ENCODE measurements around the gene EPM2AIP1.
"Not testable (repeated sequence)": the region's sequence is repeated elsewhere in the genome, so short reads cannot be mapped to it uniquely, and the experiment has no call there.

The EPM2AIP1 gene

GRCh38 chr3:36991923-36992805 is 767 bp downstream of the EPM2AIP1 start:
- DNase-seq: peak; percentile 43

DNA sequence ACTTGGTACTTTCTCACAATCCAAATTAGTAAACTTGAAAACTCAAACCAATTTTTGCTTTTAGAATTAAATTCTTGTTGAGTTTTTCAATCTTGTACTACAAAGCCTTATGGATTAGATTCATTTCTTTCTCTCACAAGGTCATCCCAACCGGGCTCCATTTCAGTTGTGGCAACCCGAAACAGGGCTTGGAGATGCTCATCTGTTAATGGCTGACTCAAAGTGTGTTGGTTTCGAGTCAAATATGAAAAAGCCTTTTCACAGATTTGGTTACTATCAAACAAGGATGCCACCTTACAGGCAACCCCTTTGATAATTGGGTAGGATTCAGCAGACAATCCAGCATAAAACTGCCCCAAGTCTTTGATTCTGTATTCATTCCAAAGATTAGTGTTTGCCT is 1.8 kb downstream of the EPM2AIP1 start:
- peak; percentile 53 for DNase-seq

DNA sequence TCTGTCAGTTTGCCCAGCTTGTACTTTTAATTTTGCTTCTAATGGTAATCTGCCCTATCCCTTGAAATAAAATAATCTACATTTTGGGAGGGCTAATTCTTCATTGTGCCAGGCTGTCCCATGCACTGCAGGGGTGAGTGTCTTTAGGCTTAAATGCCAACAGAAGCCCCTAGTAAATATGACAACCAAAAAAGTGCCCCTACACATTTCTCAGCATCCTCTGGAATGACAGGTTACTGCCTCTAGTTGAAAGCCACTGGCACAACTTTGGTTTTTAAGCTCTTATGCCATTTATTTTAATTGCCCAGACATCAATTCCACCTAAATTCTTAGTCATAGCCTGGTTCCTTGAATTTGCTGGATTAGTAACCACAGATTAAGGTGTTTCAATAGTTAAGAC is 3.4 kb downstream of the EPM2AIP1 start:
- no peak for DNase-seq

DNA sequence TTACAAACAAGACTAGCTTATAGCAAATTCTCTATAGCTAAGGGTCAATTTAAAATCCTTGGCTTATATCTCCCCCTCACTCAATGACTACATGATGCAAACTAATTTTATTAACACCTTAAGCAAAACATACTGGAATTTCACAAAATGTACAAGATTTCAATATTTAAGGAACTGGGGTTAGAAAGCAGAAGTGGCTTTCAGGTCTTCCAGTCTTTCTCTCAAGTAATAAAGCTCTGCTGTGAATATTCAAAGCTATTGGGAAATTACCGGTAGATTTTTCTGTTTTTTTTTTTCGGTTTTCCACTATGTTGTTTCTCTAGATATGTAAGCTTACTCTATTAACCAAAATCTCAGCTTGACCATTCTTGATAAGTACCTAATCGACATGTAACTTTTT is 3.9 kb downstream of the EPM2AIP1 start:
- DNase-seq: no peak

DNA sequence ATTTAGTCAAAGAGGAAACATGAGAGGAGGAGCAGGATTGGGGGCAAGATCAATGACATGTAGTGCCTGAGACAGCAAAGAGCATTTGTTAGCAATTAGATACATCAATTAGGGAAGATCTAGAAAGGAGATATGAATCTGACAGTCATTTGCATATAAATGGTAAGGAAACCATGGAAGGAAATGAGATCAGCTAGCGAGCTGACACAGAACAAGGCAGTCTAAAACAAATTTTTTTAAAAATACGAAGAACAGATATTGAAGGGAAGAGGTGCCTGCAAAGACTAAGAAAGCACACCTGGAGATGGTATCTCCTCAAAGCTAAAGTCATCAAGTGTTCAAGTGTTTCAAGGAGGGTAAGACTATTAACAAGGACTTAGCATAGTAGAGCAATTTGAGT is 4.6 kb downstream of the EPM2AIP1 start:
- no peak for DNase-seq

GRCh38 chr3:36981006-36981405 is 11.9 kb downstream of the EPM2AIP1 start:
- DNase-seq: no peak

GRCh38 chr3:36973139-36973538 is 19.8 kb downstream of the EPM2AIP1 start:
- no peak for DNase-seq

GRCh38 chr3:36972163-36972562 is 20.8 kb downstream of the EPM2AIP1 start:
- no peak for DNase-seq

- DNase-seq: peak; percentile 50
These were observed 23.1 kb downstream of the EPM2AIP1 start for GRCh38 chr3:36969540-36970432.

DNA sequence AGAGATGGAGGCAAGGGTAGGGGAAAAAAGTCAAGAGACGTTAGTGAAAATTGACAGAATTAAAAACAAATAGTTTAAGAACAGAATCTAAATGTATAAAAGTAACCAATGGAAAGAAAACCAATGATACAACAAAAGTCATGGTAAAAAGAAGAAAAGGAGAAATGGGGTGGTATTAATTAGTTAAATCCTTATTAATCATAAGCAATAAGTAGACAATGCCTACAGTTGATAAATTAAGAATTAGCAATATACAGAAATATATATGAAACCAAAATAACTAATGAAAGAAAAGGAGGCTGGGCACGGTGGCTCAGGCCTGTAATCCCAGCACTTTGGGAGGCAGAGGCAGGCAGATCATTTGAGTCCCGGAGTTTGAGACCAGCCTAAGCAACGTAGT is 23.8 kb downstream of the EPM2AIP1 start:
- no peak for DNase-seq

DNA sequence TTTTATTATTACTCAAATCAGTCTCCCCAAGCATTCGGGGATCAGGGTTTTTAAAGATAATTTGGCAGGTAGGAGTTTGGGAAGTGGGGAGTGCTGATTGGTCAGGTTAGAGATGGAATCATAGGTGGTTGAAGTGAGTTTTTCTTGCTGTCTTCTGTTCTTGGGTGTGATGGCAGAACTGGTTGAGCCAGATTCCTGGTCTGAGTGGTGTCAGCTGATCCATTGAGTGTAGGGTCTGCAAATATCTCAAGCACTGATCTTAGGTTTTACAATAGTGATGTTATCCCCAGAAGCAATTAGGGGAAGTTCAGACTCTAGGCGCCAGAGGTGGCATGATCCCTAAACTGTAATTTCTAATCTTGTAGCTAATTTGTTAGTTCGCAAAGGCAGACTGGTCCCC is 27.5 kb downstream of the EPM2AIP1 start:
- no peak for DNase-seq

DNA sequence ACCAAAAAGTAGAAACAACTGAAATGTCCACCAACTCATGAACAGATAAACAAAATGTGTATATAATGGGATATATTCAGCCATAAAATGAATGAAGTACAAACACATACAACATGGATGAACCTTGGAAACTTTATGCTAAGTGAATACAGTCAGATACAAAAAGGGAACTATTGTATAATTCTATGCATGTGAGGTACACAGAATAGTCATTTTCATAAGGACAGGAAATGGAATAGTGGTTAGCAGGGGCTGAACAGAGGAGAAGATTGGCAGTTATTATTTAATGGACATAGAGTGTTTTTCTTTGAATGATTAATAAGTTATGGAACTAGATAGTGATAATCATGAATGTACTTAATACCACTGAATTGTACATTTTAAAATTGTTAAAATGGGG is 28.1 kb downstream of the EPM2AIP1 start:
- DNase-seq: no peak

DNA sequence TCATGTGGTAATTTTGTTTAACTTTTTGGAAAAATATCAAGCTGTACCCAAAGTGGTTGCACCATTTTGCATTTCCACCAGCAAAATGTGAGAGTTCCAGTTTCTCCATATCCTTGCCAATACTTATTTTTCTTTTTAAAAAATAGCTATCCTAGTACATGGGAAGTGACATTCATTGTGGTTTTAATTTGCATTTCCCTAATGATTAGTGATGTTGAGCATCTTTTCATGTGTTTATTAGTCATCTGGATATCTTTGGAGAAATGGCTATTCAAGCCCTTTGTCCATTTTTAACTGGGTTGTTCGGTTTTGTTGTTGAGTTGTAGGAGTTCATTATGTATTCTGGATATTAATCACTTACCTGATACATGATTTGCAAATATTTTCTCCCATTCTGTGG is 28.6 kb downstream of the EPM2AIP1 start:
- DNase-seq: no peak

DNA sequence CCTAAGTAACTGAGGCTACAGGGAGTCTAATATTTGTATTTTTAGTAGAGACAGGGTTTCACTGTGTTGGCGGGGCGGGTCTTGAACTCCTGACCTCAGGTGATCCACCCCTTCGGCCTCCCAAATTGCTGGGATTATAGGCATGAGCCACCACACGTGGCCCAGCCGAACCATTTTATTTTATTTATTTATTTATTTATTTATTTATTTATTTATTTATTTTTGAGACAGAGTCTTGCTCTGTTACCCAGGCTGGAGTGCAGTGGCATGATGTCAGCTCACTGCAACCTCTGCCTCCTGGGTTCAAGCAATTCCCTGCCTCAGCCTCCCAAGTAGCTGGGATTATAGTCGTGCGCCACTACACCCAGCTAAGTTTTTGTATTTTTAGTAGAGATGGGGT is 29.9 kb downstream of the EPM2AIP1 start:
- not testable (repeated sequence) for DNase-seq

DNA sequence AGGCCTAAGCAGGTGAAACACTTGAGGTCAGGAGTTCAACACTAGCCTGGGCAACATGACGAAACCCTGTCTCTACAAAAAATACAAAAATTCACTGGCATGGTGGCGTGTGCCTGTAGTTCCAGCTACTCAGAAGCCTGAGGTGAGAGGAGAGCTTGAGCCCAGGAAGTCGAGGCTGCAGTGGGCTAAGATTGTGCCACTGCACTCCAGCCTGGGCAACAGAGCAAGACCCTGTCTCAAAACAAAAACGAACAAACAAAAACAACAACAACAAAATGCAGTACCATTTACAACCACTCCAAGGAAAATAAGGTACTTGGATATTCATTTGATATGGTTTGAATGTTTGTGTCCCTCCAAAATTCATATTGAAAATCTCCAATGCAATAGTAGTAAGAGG is 32.4 kb downstream of the EPM2AIP1 start:
- DNase-seq: no peak

DNA sequence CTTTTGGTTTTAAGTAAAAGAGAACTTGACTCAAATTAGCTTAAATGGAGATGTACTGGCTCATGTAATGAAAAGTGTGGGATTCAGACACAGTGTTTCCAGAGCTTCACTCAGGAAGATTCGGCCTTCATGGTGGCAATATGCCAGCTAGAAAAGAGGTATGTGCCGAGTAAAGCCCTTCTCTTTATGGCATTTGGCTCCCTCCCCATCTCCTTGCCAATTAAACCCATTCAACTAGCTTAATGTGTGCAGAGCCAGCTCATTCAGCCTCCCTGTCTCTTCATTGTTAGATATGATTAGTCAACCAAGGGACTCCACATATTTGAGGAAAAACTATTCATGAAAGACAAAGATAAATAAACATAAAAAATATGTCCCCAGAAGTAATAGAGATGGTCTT is 33.1 kb downstream of the EPM2AIP1 start:
- DNase-seq: no peak

- no peak for DNase-seq
These were observed 34.9 kb downstream of the EPM2AIP1 start for GRCh38 chr3:36957862-36958686.

DNA sequence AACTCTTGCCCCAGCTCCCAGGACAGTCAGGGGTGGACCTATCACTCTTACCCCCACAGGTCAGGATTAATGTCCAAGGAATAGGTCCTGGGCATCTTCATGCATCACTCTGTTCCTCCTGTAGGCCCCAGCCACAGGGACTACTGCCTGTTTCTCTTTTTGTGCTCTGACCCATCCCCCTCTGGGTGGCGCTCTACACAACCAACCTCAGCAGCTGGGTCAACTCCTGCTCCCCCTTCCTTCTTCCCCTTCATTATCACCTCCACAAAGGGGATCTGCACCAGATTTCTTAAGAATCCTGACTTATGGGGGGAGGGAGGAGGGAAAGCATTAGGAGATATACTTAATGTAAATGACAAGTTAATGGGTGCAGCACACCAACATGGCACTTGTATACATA is 35.9 kb downstream of the EPM2AIP1 start:
- DNase-seq: no peak

- DNase-seq: no peak
These were observed 36.8 kb downstream of the EPM2AIP1 start for GRCh38 chr3:36956155-36956554.

DNA sequence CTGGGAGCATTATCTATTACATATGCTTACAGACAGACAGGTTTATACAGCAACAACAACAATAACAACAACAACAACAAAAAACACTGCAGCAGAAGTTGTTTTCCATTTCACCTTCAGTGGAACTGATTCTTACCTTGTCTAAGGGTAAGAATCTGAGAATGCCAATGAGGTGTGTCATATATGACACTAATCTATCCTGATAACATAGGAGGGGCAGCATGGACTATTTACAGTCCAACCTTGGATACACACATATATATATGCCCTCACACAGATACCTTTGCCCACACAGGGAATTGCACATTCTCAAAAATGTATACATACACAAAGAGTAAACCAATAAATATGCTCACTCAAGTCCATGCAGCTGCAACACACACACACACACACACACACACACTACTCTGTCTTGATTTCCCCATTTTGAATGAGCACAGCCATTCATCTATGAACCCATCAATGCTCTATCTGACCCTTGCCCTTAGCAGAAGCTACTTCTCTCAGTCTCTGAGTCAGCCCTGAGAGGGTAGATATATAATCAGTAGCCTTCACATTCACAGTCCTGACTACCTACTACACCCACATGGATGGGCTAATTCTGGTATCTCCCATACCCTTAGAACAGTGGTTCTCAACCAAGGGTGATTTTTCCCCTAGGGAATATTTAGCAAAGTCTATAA is 38.3 kb downstream of the EPM2AIP1 start:
- DNase-seq: no peak

GRCh38 chr3:36947814-36948213 is 45.1 kb downstream of the EPM2AIP1 start:
- DNase-seq: not testable (repeated sequence)

GRCh38 chr3:36945333-36945980 is 47.5 kb downstream of the EPM2AIP1 start:
- no peak for DNase-seq
